Activated naive CD8-positive, alpha-beta T cell treated with anti-CD3 and anti-CD28 coated beads for 36 hours (primary cell): ENCODE results near the gene STMP1. TPM values are rescaled to one million over a fixed set of nuclear protein-coding genes. Genes with fewer than 3 reads are reported as not detected.
A peak's percentile ranks its signal among the peaks of the same experiment; 100 is the strongest.
"Not testable (repeated sequence)": the region's sequence is repeated elsewhere in the genome, so short reads cannot be mapped to it uniquely, and the experiment has no call there.

Experiments
- DNase-seq: peaks from one replicate; pipeline ENCODE4 v3.0.0; 2021
- H3K27ac Mint-ChIP-seq: one replicate; pipeline ENCODE4 v1.8.0; 2022; ENCODE audit warnings: mild to moderate bottlenecking, moderate library complexity, mixed read lengths
- H3K27me3 Mint-ChIP-seq: one replicate; pipeline ENCODE4 v1.8.0; 2022; ENCODE audit warnings: mild to moderate bottlenecking, mixed read lengths
- H3K36me3 Mint-ChIP-seq: one replicate; pipeline ENCODE4 v1.8.0; 2021; ENCODE audit warnings: mild to moderate bottlenecking, mixed read lengths
- H3K4me1 Mint-ChIP-seq: one replicate; pipeline ENCODE4 v1.8.0; 2021; ENCODE audit warnings: mixed read lengths
- H3K4me3 Mint-ChIP-seq: one replicate; pipeline ENCODE4 v1.8.0; 2022; ENCODE audit warnings: mild to moderate bottlenecking, moderate library complexity, mixed read lengths
- H3K9me3 Mint-ChIP-seq: one replicate; pipeline ENCODE4 v1.8.0; 2022; ENCODE audit warnings: mixed read lengths
- total RNA-seq, 2 experiments: library from RNA; stranded (reverse); gene quantifications; one replicate each; pipeline ENCODE4 v1.2.3, GENCODE V29; 2021

The STMP1 gene
- total RNA-seq, result 10 to 100 TPM; 25.4 to 26.8 TPM

GRCh38 chr7:135662373-135663114 is at the start of gene STMP1:
Gene STMP1, plus strand, starts transcription at chr7:135662514.
- Mint-ChIP-seq H3K27ac (peak within 1 kb of the TSS; percentile 98), H3K4me3 (peak within 1 kb of the TSS; percentile 100), H3K27me3 (peaks cover 3% of the 10 kb centered on the region), H3K36me3 (peaks cover 19% of the 10 kb centered on the region), H3K4me1 (peaks cover 34% of the 10 kb centered on the region), H3K9me3 (no peaks in the 10 kb centered on the region)
- peak; percentile 96 for DNase-seq

GRCh38 chr7:135616136-135616535 is 46.2 kb upstream of the STMP1 start:
- Mint-ChIP-seq H3K9me3 (no peaks in the 10 kb centered on the region), H3K36me3 (peaks cover 9% of the 10 kb centered on the region), H3K27ac (no peak overlapping the region), H3K4me3 (no peak overlapping the region), H3K27me3 (no peaks in the 10 kb centered on the region), H3K4me1 (no peaks in the 10 kb centered on the region)
- no peak for DNase-seq

GRCh38 chr7:135617781-135618180 is 44.5 kb upstream of the STMP1 start:
- DNase-seq, result no peak
- H3K9me3 Mint-ChIP-seq, result no peaks in the 10 kb centered on the region
- peak overlapping the region; percentile 12 for H3K27ac Mint-ChIP-seq
- peaks cover 9% of the 10 kb centered on the region for H3K36me3 Mint-ChIP-seq
- H3K27me3 Mint-ChIP-seq, result no peaks in the 10 kb centered on the region
- H3K4me3 Mint-ChIP-seq, result no peak overlapping the region
- no peaks in the 10 kb centered on the region for H3K4me1 Mint-ChIP-seq

GRCh38 chr7:135618510-135618909 is 43.8 kb upstream of the STMP1 start:
- no peaks in the 10 kb centered on the region for H3K9me3 Mint-ChIP-seq
- no peaks in the 10 kb centered on the region for H3K27me3 Mint-ChIP-seq
- no peak overlapping the region for H3K4me3 Mint-ChIP-seq
- no peak overlapping the region for H3K27ac Mint-ChIP-seq
- DNase-seq, result no peak
- no peaks in the 10 kb centered on the region for H3K4me1 Mint-ChIP-seq
- H3K36me3 Mint-ChIP-seq, result peaks cover 8% of the 10 kb centered on the region

GRCh38 chr7:135620447-135620846 is 41.9 kb upstream of the STMP1 start:
- no peak for DNase-seq
- Mint-ChIP-seq H3K4me3 (no peak overlapping the region), H3K36me3 (peaks cover 14% of the 10 kb centered on the region), H3K4me1 (no peaks in the 10 kb centered on the region), H3K27ac (no peak overlapping the region), H3K27me3 (no peaks in the 10 kb centered on the region), H3K9me3 (no peaks in the 10 kb centered on the region)

- no peak for DNase-seq
- H3K9me3 Mint-ChIP-seq, result no peaks in the 10 kb centered on the region
- H3K36me3 Mint-ChIP-seq, result peaks cover 19% of the 10 kb centered on the region
- H3K27me3 Mint-ChIP-seq, result no peaks in the 10 kb centered on the region
- no peaks in the 10 kb centered on the region for H3K4me1 Mint-ChIP-seq
- H3K4me3 Mint-ChIP-seq, result no peak overlapping the region
- H3K27ac Mint-ChIP-seq, result no peak overlapping the region
These were observed 41.1 kb upstream of the STMP1 start for GRCh38 chr7:135620980-135621850.

GRCh38 chr7:135634191-135634878 is 28.0 kb upstream of the STMP1 start:
- no peaks in the 10 kb centered on the region for H3K27me3 Mint-ChIP-seq
- peaks cover 3% of the 10 kb centered on the region for H3K4me1 Mint-ChIP-seq
- H3K36me3 Mint-ChIP-seq, result peaks cover 31% of the 10 kb centered on the region
- no peak overlapping the region for H3K27ac Mint-ChIP-seq
- DNase-seq, result no peak
- H3K4me3 Mint-ChIP-seq, result no peak overlapping the region
- no peaks in the 10 kb centered on the region for H3K9me3 Mint-ChIP-seq

GRCh38 chr7:135639690-135640089 is 22.6 kb upstream of the STMP1 start:
- not testable (repeated sequence) for H3K9me3 Mint-ChIP-seq, H3K27me3 Mint-ChIP-seq, H3K4me1 Mint-ChIP-seq, H3K4me3 Mint-ChIP-seq, DNase-seq
- peaks cover 27% of the 10 kb centered on the region for H3K36me3 Mint-ChIP-seq
- peak overlapping the region; percentile 35 for H3K27ac Mint-ChIP-seq

GRCh38 chr7:135644154-135644553 is 18.2 kb upstream of the STMP1 start:
- no peak overlapping the region for H3K4me3 Mint-ChIP-seq

GRCh38 chr7:135644729-135645128 is 17.6 kb upstream of the STMP1 start:
- Mint-ChIP-seq H3K4me1 (no peaks in the 10 kb centered on the region), H3K36me3 (peaks cover 22% of the 10 kb centered on the region)

More at GRCh38 chr7:135644154-135644553, 18.2 kb upstream of the STMP1 start:
- Mint-ChIP-seq H3K27me3 (no peaks in the 10 kb centered on the region), H3K9me3 (no peaks in the 10 kb centered on the region), H3K4me1 (no peaks in the 10 kb centered on the region), H3K27ac (peak overlapping the region; percentile 11), H3K36me3 (peaks cover 22% of the 10 kb centered on the region)
- no peak for DNase-seq

GRCh38 chr7:135645296-135645904 is 16.9 kb upstream of the STMP1 start:
- Mint-ChIP-seq H3K9me3 (no peaks in the 10 kb centered on the region), H3K4me1 (no peaks in the 10 kb centered on the region), H3K27ac (no peak overlapping the region), H3K36me3 (peaks cover 20% of the 10 kb centered on the region), H3K27me3 (no peaks in the 10 kb centered on the region), H3K4me3 (no peak overlapping the region)
- no peak for DNase-seq

More at GRCh38 chr7:135644729-135645128, 17.6 kb upstream of the STMP1 start:
- no peaks in the 10 kb centered on the region for H3K9me3 Mint-ChIP-seq
- no peak for DNase-seq
- H3K27ac Mint-ChIP-seq, result no peak overlapping the region
- H3K4me3 Mint-ChIP-seq, result no peak overlapping the region
- H3K27me3 Mint-ChIP-seq, result no peaks in the 10 kb centered on the region

- DNase-seq, result no peak
- H3K27me3 Mint-ChIP-seq, result no peaks in the 10 kb centered on the region
- peaks cover 16% of the 10 kb centered on the region for H3K36me3 Mint-ChIP-seq
These were observed 14.6 kb upstream of the STMP1 start for GRCh38 chr7:135647755-135648154.

GRCh38 chr7:135648235-135648634 is 14.1 kb upstream of the STMP1 start:
- no peaks in the 10 kb centered on the region for H3K4me1 Mint-ChIP-seq
- H3K27ac Mint-ChIP-seq, result no peak overlapping the region
- H3K27me3 Mint-ChIP-seq, result no peaks in the 10 kb centered on the region
- no peak overlapping the region for H3K4me3 Mint-ChIP-seq
- H3K36me3 Mint-ChIP-seq, result peaks cover 16% of the 10 kb centered on the region
- DNase-seq, result no peak
- H3K9me3 Mint-ChIP-seq, result no peaks in the 10 kb centered on the region

More at GRCh38 chr7:135647755-135648154, 14.6 kb upstream of the STMP1 start:
- no peak overlapping the region for H3K4me3 Mint-ChIP-seq
- no peaks in the 10 kb centered on the region for H3K4me1 Mint-ChIP-seq
- H3K27ac Mint-ChIP-seq, result no peak overlapping the region
- no peaks in the 10 kb centered on the region for H3K9me3 Mint-ChIP-seq

GRCh38 chr7:135650831-135651573 is 11.3 kb upstream of the STMP1 start:
- H3K4me1 Mint-ChIP-seq, result no peaks in the 10 kb centered on the region
- H3K9me3 Mint-ChIP-seq, result no peaks in the 10 kb centered on the region
- peaks cover 10% of the 10 kb centered on the region for H3K36me3 Mint-ChIP-seq
- H3K27ac Mint-ChIP-seq, result no peak overlapping the region
- H3K27me3 Mint-ChIP-seq, result no peaks in the 10 kb centered on the region
- no peak for DNase-seq
- no peak overlapping the region for H3K4me3 Mint-ChIP-seq
